H9 (cell line): ENCODE data around the gene GRAMD1B. TPM values are rescaled to one million over a fixed set of nuclear protein-coding genes. Genes with fewer than 3 reads are reported as not detected.

ENCODE experiments used
- DNase-seq: peaks from one replicate; pipeline ENCODE4 v3.0.0-alpha.2; 2017
- H2AFZ ChIP-seq: one replicate; pipeline ENCODE4 v1.6.1; 2013; ENCODE audit warnings: mild to moderate bottlenecking, low read length, control low read depth, moderate library complexity
- H2AK5ac ChIP-seq: 2 replicates; pipeline ENCODE4 v1.6.1; 2013; ENCODE audit warnings: low read length, control low read depth, mixed read lengths; ENCODE audit not compliant: insufficient read length
- H2BK120ac ChIP-seq: one replicate; pipeline ENCODE4 v1.6.1; 2013; ENCODE audit warnings: low read depth, mild to moderate bottlenecking, low read length, control low read depth, inconsistent platforms; ENCODE audit not compliant: poor library complexity, severe bottlenecking
- H2BK12ac ChIP-seq: 2 replicates; pipeline ENCODE4 v1.6.1; 2013; ENCODE audit warnings: low read length, control low read depth, mixed read lengths, low read depth; ENCODE audit not compliant: insufficient read length
- H2BK15ac ChIP-seq: 2 replicates; pipeline ENCODE4 v1.6.1; 2013; ENCODE audit warnings: low read depth, low read length, control low read depth
- H2BK20ac ChIP-seq: one replicate; pipeline ENCODE4 v1.6.1; 2013; ENCODE audit warnings: low read depth, mild to moderate bottlenecking, low read length, control low read depth, inconsistent platforms; ENCODE audit not compliant: poor library complexity, severe bottlenecking
- H2BK5ac ChIP-seq: 2 replicates; pipeline ENCODE4 v1.6.1; 2013; ENCODE audit warnings: low read length, control low read depth, mixed read lengths; ENCODE audit not compliant: insufficient read length
- H3K14ac ChIP-seq: 2 replicates; pipeline ENCODE4 v1.6.1; 2013; ENCODE audit warnings: low read length, control low read depth; ENCODE audit not compliant: insufficient read depth
- H3K18ac ChIP-seq: 2 replicates; pipeline ENCODE4 v1.6.1; 2013; ENCODE audit warnings: low read depth, mild to moderate bottlenecking, mixed read lengths, low read length, control low read depth; ENCODE audit not compliant: insufficient read length
- H3K23ac ChIP-seq: 2 replicates; pipeline ENCODE4 v1.6.1; 2013; ENCODE audit warnings: low read length, control low read depth, mixed read lengths, low read depth; ENCODE audit not compliant: insufficient read length
- H3K23me2 ChIP-seq: 2 replicates; pipeline ENCODE4 v1.6.1; 2013; ENCODE audit warnings: low read depth, mild to moderate bottlenecking, mixed read lengths, low read length, control low read depth; ENCODE audit not compliant: insufficient read length, poor library complexity, severe bottlenecking
- H3K27ac ChIP-seq: 2 replicates; pipeline ENCODE4 v1.5.1; 2013; ENCODE audit warnings: low read length, control low read depth, mixed read lengths, low read depth; ENCODE audit not compliant: insufficient read length
- H3K27me3 ChIP-seq: 2 replicates; pipeline ENCODE4 v1.6.1; 2013; ENCODE audit warnings: low read length, control low read depth, inconsistent platforms; ENCODE audit not compliant: insufficient read depth
- H3K4ac ChIP-seq: 2 replicates; pipeline ENCODE4 v1.6.1; 2013; ENCODE audit warnings: low read depth, mild to moderate bottlenecking, control low read depth, inconsistent platforms, low read length, moderate library complexity
- H3K4me1 ChIP-seq: 2 replicates; pipeline ENCODE4 v1.6.1; 2013; ENCODE audit warnings: low read length, control low read depth, inconsistent platforms; ENCODE audit not compliant: insufficient read depth
- H3K4me2 ChIP-seq: 2 replicates; pipeline ENCODE4 v1.6.1; 2013; ENCODE audit warnings: low read length, control low read depth, mixed read lengths; ENCODE audit not compliant: insufficient read length, insufficient read depth
- H3K56ac ChIP-seq: 2 replicates; pipeline ENCODE4 v1.6.1; 2013; ENCODE audit warnings: low read depth, mild to moderate bottlenecking, mixed read lengths, low read length, control low read depth; ENCODE audit not compliant: insufficient read length
- H3K79me1 ChIP-seq: 2 replicates; pipeline ENCODE4 v1.6.1; 2013; ENCODE audit warnings: low read depth, mild to moderate bottlenecking, moderate library complexity, low read length, control low read depth, inconsistent platforms; ENCODE audit not compliant: insufficient read depth, poor library complexity, severe bottlenecking
- H3K79me2 ChIP-seq: 2 replicates; pipeline ENCODE4 v1.6.1; 2013; ENCODE audit warnings: low read length, control low read depth, inconsistent platforms; ENCODE audit not compliant: insufficient read depth
- H3K9ac ChIP-seq: 2 replicates; pipeline ENCODE4 v1.6.1; 2013; ENCODE audit warnings: low read length, control low read depth, mixed read lengths; ENCODE audit not compliant: insufficient read length; ENCODE audit errors: extremely low read depth
- H3K9me3 ChIP-seq: one replicate; pipeline ENCODE4 v1.6.1; 2013; ENCODE audit warnings: low read depth, low read length, inconsistent platforms; ENCODE audit not compliant: control insufficient read depth
- H3T11ph ChIP-seq: one replicate; pipeline ENCODE4 v1.6.1; 2013; ENCODE audit warnings: mild to moderate bottlenecking, low read length, control low read depth, inconsistent platforms
- H4K20me1 ChIP-seq: one replicate; pipeline ENCODE4 v1.6.1; 2013; ENCODE audit not compliant: control insufficient read depth, insufficient read length, insufficient read depth
- H4K5ac ChIP-seq: 2 replicates; pipeline ENCODE4 v1.6.1; 2013; ENCODE audit warnings: low read depth, mild to moderate bottlenecking, mixed read lengths, low read length, control low read depth; ENCODE audit not compliant: insufficient read length
- H4K8ac ChIP-seq: replicated peaks from 2 replicates; pipeline ENCODE4 v1.6.1; 2013; ENCODE audit warnings: low read length, control low read depth, mixed read lengths, low read depth; ENCODE audit not compliant: insufficient read length
- H4K91ac ChIP-seq: 2 replicates; pipeline ENCODE4 v1.6.1; 2013; ENCODE audit warnings: low read depth, mild to moderate bottlenecking, moderate library complexity, mixed read lengths, low read length, control low read depth; ENCODE audit not compliant: insufficient read length
- H3K27ac Mint-ChIP-seq, 3 experiments: 2 replicates in 2 of 3; 3 replicates in 1 of 3; pipeline ENCODE4 v1.8.0; 2020 to 2021; ENCODE audit warnings: mixed read lengths in 3 of 3, mild to moderate bottlenecking in 1 of 3, moderate library complexity in 1 of 3
- H3K27me3 Mint-ChIP-seq: 2 replicates; pipeline ENCODE4 v1.8.0; 2021; ENCODE audit warnings: low read depth, mild to moderate bottlenecking, moderate library complexity, mixed read lengths
- H3K36me3 Mint-ChIP-seq, 3 experiments: 2 replicates in 2 of 3; 3 replicates in 1 of 3; pipeline ENCODE4 v1.8.0; 2020 to 2021; ENCODE audit warnings: low read depth in 3 of 3, mixed read lengths in 3 of 3; ENCODE audit not compliant: insufficient read depth in 1 of 3
- H3K4me1 Mint-ChIP-seq, 2 experiments: 2 replicates each; pipeline ENCODE4 v1.8.0; 2020; ENCODE audit warnings: mixed read lengths in 2 of 2
- H3K4me3 Mint-ChIP-seq, 2 experiments: 2 replicates in 1 of 2; 3 replicates in 1 of 2; pipeline ENCODE4 v1.8.0; 2020 to 2021; ENCODE audit warnings: mild to moderate bottlenecking in 2 of 2, mixed read lengths in 2 of 2, moderate library complexity in 1 of 2
- H3K9me3 Mint-ChIP-seq, 2 experiments: 2 replicates in 1 of 2; 3 replicates in 1 of 2; pipeline ENCODE4 v1.8.0; 2020; ENCODE audit warnings: mild to moderate bottlenecking in 2 of 2, mixed read lengths in 2 of 2, moderate library complexity in 1 of 2
- whole genome bisulfite sequencing: extraction: QIAGEN DNeasy Blood & Tissue Kit; methylation state at CpG from one replicate; pipeline ENCODE4 v1.1.7; 2013; ENCODE audit warnings: missing lambda C conversion rate, low lambda C conversion rate, mixed read lengths; ENCODE audit not compliant: insufficient read length; ENCODE audit errors: extremely low coverage; 5-methylcytosine and 5-hydroxymethylcytosine counted together
- total RNA-seq: library from RNA; stranded (reverse); gene quantifications from 2 replicates; pipeline ENCODE4 v1.2.1, GENCODE V29; 2021
- TF ChIP-seq, protein P1 (sequence below): fragments of 200-600 bp; sonication (generic); conservative IDR thresholded peaks from 3 replicates; pipeline ENCODE4 v1.8.0; 2021; ENCODE audit warnings: antibody characterized with exemption, mild to moderate bottlenecking

Gene GRAMD1B
- total RNA-seq, 1 experiment from 2014 or later, result 25.9 TPM

DNA sequence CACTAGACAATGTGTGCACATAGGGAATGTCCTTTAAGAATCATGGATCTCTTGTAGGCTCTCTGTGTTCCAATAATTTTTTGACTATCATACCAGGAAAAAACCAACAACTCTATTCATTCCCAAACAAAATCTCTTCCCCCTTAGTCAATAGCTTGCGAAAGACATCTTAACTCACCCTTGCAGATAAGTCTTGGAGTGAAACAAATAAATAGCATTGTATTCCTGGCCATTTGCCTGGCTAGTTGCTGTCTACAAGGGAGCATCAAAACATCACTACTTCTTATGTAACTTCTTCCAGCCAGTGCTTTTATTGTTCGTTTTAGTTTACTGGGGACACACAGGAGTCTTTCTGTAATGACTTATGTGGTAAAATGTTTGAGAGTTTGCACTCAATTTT is 194.9 kb downstream of the GRAMD1B start:
- Histone ChIP-seq H2AK5ac (no peak overlapping the region), H3K4me1 (no peaks in the 10 kb centered on the region), H3K27me3 (no peaks in the 10 kb centered on the region), H3K79me1 (no peaks in the 10 kb centered on the region), H2BK120ac (no peak overlapping the region), H2BK12ac (no peak overlapping the region), H3K23me2 (no peaks in the 10 kb centered on the region), H3K9me3 (no peaks in the 10 kb centered on the region), H3K27ac (no peak overlapping the region), H2BK15ac (no peak overlapping the region), H3K4ac (no peak overlapping the region), H3T11ph (no peak overlapping the region), H3K23ac (no peak overlapping the region), H4K8ac (no peak overlapping the region), H4K5ac (no peak overlapping the region), H2BK5ac (no peak overlapping the region), H3K18ac (no peak overlapping the region), H3K14ac (no peak overlapping the region), H4K20me1 (peaks cover 3% of the 10 kb centered on the region), H3K79me2 (no peaks in the 10 kb centered on the region), H2AFZ (no peak overlapping the region), H2BK20ac (no peak overlapping the region), H4K91ac (no peak overlapping the region), H3K4me2 (no peak overlapping the region), H3K9ac (no peak overlapping the region), H3K56ac (no peak overlapping the region)
- no peak for DNase-seq
- peaks cover 13 to 41% (median 25%) of the 10 kb centered on the region in 3 experiments for H3K36me3 Mint-ChIP-seq
- H3K27ac Mint-ChIP-seq, result no peak overlapping the region
- WGBS, result no CpG with 5 or more reads among the region's 2 CpGs
- H3K4me1 Mint-ChIP-seq, result peaks cover 0 to 5% of the 10 kb centered on the region in 2 experiments; a peak in 1 of 4 replicates
- no peaks in the 10 kb centered on the region for H3K9me3 Mint-ChIP-seq
- H3K27me3 Mint-ChIP-seq, result peaks cover 1% of the 10 kb centered on the region; the same call in 1 of the 2 replicates
- TF ChIP-seq, protein P1, sequence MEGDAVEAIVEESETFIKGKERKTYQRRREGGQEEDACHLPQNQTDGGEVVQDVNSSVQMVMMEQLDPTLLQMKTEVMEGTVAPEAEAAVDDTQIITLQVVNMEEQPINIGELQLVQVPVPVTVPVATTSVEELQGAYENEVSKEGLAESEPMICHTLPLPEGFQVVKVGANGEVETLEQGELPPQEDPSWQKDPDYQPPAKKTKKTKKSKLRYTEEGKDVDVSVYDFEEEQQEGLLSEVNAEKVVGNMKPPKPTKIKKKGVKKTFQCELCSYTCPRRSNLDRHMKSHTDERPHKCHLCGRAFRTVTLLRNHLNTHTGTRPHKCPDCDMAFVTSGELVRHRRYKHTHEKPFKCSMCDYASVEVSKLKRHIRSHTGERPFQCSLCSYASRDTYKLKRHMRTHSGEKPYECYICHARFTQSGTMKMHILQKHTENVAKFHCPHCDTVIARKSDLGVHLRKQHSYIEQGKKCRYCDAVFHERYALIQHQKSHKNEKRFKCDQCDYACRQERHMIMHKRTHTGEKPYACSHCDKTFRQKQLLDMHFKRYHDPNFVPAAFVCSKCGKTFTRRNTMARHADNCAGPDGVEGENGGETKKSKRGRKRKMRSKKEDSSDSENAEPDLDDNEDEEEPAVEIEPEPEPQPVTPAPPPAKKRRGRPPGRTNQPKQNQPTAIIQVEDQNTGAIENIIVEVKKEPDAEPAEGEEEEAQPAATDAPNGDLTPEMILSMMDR, result no peak
- H3K4me3 Mint-ChIP-seq, result no peak overlapping the region
